Endothelial cell of umbilical vein (primary cell): Measurements from ENCODE around the gene CMTM2. TPM values are rescaled to one million over a fixed set of nuclear protein-coding genes. Genes with fewer than 3 reads are reported as not detected.
A peak's percentile ranks its signal among the peaks of the same experiment; 100 is the strongest.

Experiments used
- BruUV-seq: library from RNA; stranded (reverse); fragments of 400-500 nt; replicated peaks from 2 replicates; lab custom pipeline; 2021; lab: Mats Ljungman, UMichigan
- CTCF ChIA-PET: fragments of 300-600, 350-600 bp; sonication (Branson Sonifier 250); formaldehyde crosslinking; loops from one replicate; lab custom pipeline; 2021; ENCODE audit warnings: antibody characterized with exemption, inconsistent platforms; lab: Charles Lee
- POLR2A ChIA-PET: fragments of 300-600, 350-600 bp; sonication (Branson Sonifier 250); formaldehyde crosslinking; loops from one replicate; lab custom pipeline; 2021; ENCODE audit warnings: antibody characterized with exemption, inconsistent platforms; lab: Charles Lee
- DNase-seq: peaks from one replicate; pipeline ENCODE4 v3.0.0-alpha.2; 2011; ENCODE audit warnings: low read depth, low spot score
- FAIRE-seq: peaks from 2 replicates; lab custom pipeline; 2011; peaks lifted over from hg19 to GRCh38; lab: Jason Lieb, UNC
- H2AFZ ChIP-seq: 2 replicates; pipeline ENCODE4 v1.6.0; 2012; ENCODE audit warnings: low read depth, low read length, control low read depth, inconsistent platforms
- H3K27ac ChIP-seq: 2 replicates; pipeline ENCODE4 v1.5.1; 2011; ENCODE audit warnings: low read depth, mild to moderate bottlenecking, control low read depth, low read length, moderate library complexity; ENCODE audit not compliant: insufficient read depth
- H3K27me3 ChIP-seq, 2 experiments: 2 replicates each; pipeline versions ENCODE4 v1.6.0 to v1.6.1; 2011; ENCODE audit warnings: low read length in 2 of 2, mixed read lengths in 1 of 2; ENCODE audit not compliant: control insufficient read depth in 2 of 2, insufficient read depth in 2 of 2
- H3K36me3 ChIP-seq, 2 experiments: 2 replicates in 1 of 2; 3 replicates in 1 of 2; pipeline ENCODE4 v1.5.1; 2011; ENCODE audit warnings: low read length in 2 of 2, mild to moderate bottlenecking in 1 of 2, moderate library complexity in 1 of 2; ENCODE audit not compliant: control insufficient read depth in 2 of 2, insufficient read depth in 2 of 2; ENCODE audit errors: extremely low read depth in 1 of 2
- H3K4me1 ChIP-seq: 3 replicates; pipeline ENCODE4 v1.5.1; 2011; ENCODE audit warnings: mild to moderate bottlenecking, low read length; ENCODE audit not compliant: control insufficient read depth, insufficient read depth; ENCODE audit errors: extremely low read depth
- H3K4me2 ChIP-seq: 2 replicates; pipeline ENCODE4 v1.6.1; 2011; ENCODE audit warnings: low read length, control low read depth, mixed read lengths; ENCODE audit not compliant: insufficient read depth
- H3K4me3 ChIP-seq, 3 experiments: fragments of 200-600 bp in 1 of 3; sonication (generic), shearing (Covaris generic) in 1 of 3; replicated peaks in 1 of 3; 2 replicates each; pipeline ENCODE4 v1.5.1; 2011 to 2016; ENCODE audit warnings: control low read depth in 3 of 3, low read length in 3 of 3, mild to moderate bottlenecking in 2 of 3, inconsistent platforms in 1 of 3, low read depth in 1 of 3, moderate library complexity in 1 of 3; ENCODE audit not compliant: insufficient read depth in 1 of 3
- H3K79me2 ChIP-seq: 2 replicates; pipeline ENCODE4 v1.6.0; 2012; ENCODE audit warnings: low read length, inconsistent platforms; ENCODE audit not compliant: control insufficient read depth, insufficient read depth
- H3K9ac ChIP-seq: replicated peaks from 2 replicates; pipeline ENCODE3; 2011; ENCODE audit warnings: low read length, control low read depth; ENCODE audit not compliant: insufficient read depth; ENCODE audit errors: extremely low read depth
- H3K9me1 ChIP-seq: replicated peaks from 3 replicates; pipeline ENCODE4 v1.6.0; 2011; ENCODE audit warnings: mild to moderate bottlenecking, low read length; ENCODE audit not compliant: control insufficient read depth, insufficient read depth; ENCODE audit errors: extremely low read depth
- H3K9me3 ChIP-seq: replicated peaks from 2 replicates; pipeline ENCODE4 v1.5.1; 2012; ENCODE audit warnings: low read length, inconsistent platforms; ENCODE audit not compliant: control insufficient read depth, insufficient read depth
- H4K20me1 ChIP-seq: replicated peaks from 2 replicates; pipeline ENCODE3; 2011; ENCODE audit warnings: mild to moderate bottlenecking, low read length; ENCODE audit not compliant: control insufficient read depth, insufficient read depth; ENCODE audit errors: extremely low read depth
- EZH2 ChIP-seq: IDR thresholded peaks from 2 replicates; pipeline ENCODE4 v1.6.1; 2012; ENCODE audit warnings: borderline replicate concordance, low read depth, mild to moderate bottlenecking, moderate library complexity, low read length, inconsistent platforms; ENCODE audit not compliant: severe bottlenecking
- FOS ChIP-seq: IDR thresholded peaks from 2 replicates; pipeline ENCODE4 v1.6.1; 2011; ENCODE audit warnings: mild to moderate bottlenecking, low read length, moderate library complexity, borderline replicate concordance; ENCODE audit not compliant: insufficient read depth
- GATA2 ChIP-seq: IDR thresholded peaks from 2 replicates; pipeline ENCODE4 v1.7.0; 2011; ENCODE audit warnings: low read depth, mild to moderate bottlenecking, moderate library complexity, mixed read lengths, low read length; ENCODE audit not compliant: insufficient read length, insufficient read depth
- JUN ChIP-seq: IDR thresholded peaks from 2 replicates; pipeline ENCODE4 v1.6.1; 2011; ENCODE audit warnings: borderline replicate concordance, low read depth; ENCODE audit not compliant: insufficient read length, insufficient read depth
- MYC ChIP-seq: IDR thresholded peaks from one replicate; pipeline ENCODE4 v1.6.1; 2011; ENCODE audit warnings: mild to moderate bottlenecking, low read depth, low read length
- POLR2A ChIP-seq: IDR thresholded peaks from 2 replicates; pipeline ENCODE4 v1.6.1; 2012; ENCODE audit warnings: low read depth, mild to moderate bottlenecking, control low read depth, low read length
- POLR2AphosphoS5 ChIP-seq: IDR thresholded peaks from 2 replicates; pipeline ENCODE4 v1.6.1; 2012; ENCODE audit warnings: low read depth, mild to moderate bottlenecking, control low read depth, low read length, moderate library complexity; ENCODE audit not compliant: insufficient read depth
- dilution Hi-C: fragments of 300-500 bp; cut with MboI; formaldehyde crosslinking; loops from one replicate; pipeline ENCODE4 v1.15.0; 2019; ENCODE audit warnings: low sequenced_read_pairs; ENCODE audit not compliant: extremely low pct_ligation_motif_present
- intact Hi-C: fragments of 100-400 bp; cut with micrococcal nuclease; formaldehyde crosslinking; loops from one replicate; pipeline ENCODE4 v1.10.0; 2022
- polyA plus RNA-seq, 4 experiments: library from polyadenylated mRNA; depleted of rRNA in 3 of 4; stranded (reverse) in 3 of 4; unstranded in 1 of 4; fragments of >200 nt; gene quantifications; 2 replicates each; pipeline versions ENCODE4 v1.2.1 to v1.2.3, GENCODE V29; 2011 to 2012; ENCODE audit warnings: missing spikeins in 1 of 4
- total RNA-seq: library from RNA; stranded (reverse); gene quantifications from 2 replicates; pipeline ENCODE4 v1.2.3, GENCODE V29; 2021
- TF ChIP-seq, protein P1 (sequence below), 2 donors: IDR thresholded peaks; 1 replicate in 1 of 2; 2 replicates in 1 of 2; pipeline ENCODE4 v1.5.1; 2011; ENCODE audit warnings: low read length in 2 of 2, mild to moderate bottlenecking in 2 of 2, moderate library complexity in 2 of 2, control low read depth in 1 of 2, inconsistent platforms in 1 of 2, low read depth in 1 of 2; ENCODE audit not compliant: insufficient read depth in 1 of 2; ENCODE audit errors: extremely low read depth in 1 of 2
- TF ChIP-seq, protein P2 (sequence below): IDR thresholded peaks from 2 replicates; pipeline ENCODE4 v1.6.1; 2011; ENCODE audit not compliant: insufficient read depth, insufficient read length

The CMTM2 gene
- total and polyA plus RNA-seq, 2 donors (not counting 3 experiments of a cell fraction or from before 2014, with no cell fraction given), result not detected

DNA sequence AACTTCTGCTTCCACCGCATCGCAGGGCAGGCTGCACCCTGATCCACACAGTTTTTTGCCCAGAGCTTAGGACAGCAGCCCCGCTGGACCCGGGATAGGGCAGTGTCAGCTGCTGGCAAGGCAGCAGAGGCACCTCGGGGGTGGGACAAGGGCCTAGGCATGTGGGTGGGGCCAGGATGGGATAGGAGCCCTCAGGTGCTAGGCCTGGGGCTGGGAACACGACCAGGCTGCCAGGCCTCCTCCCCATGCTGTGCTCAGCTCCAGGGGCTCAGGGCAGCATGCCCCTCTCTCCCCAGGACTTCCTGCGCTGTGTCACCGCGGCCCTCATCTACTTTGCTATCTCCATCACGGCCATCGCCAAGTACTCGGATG lies 29.9 kb downstream of the CMTM2 start:
- Histone ChIP-seq H4K20me1 (no peaks in the 10 kb centered on the region), H3K79me2 (peaks cover 30% of the 10 kb centered on the region), H3K9me1 (no peaks in the 10 kb centered on the region), H3K4me1 (peaks cover 12% of the 10 kb centered on the region), H3K4me2 (no peak overlapping the region), H3K9me3 (no peaks in the 10 kb centered on the region), H2AFZ (no peak overlapping the region), H3K4me3 (no peak overlapping the region), H3K27ac (peak overlapping the region; percentile 28), H3K9ac (no peak overlapping the region), H3K36me3 (peaks cover 20 to 38% of the 10 kb centered on the region in 2 experiments), H3K27me3 (no peaks in the 10 kb centered on the region)
- no peak for FAIRE-seq
- DNase-seq, result no peak
- intact Hi-C loops (loop anchor here (5.0 kb wide), 2 partner anchors 53 to 133 kb away; no protein-coding TSS in a partner anchor), dilution Hi-C loops (no loop called here)
- BruUV-seq, result no TSS peak
- ChIA-PET CTCF (interaction anchor here (0.6 to 6.3 kb wide), 75 partner anchors 9 to 317 kb away, joined by 3 to 171 read pairs (median 5); partner anchors contain the start of genes CKLF, CMTM4, DYNC1LI2 and NAE1), POLR2A (no interaction called here)
- TF ChIP-seq MYC, result no peak
- TF ChIP-seq GATA2, result no peak
- TF ChIP-seq, protein P1, sequence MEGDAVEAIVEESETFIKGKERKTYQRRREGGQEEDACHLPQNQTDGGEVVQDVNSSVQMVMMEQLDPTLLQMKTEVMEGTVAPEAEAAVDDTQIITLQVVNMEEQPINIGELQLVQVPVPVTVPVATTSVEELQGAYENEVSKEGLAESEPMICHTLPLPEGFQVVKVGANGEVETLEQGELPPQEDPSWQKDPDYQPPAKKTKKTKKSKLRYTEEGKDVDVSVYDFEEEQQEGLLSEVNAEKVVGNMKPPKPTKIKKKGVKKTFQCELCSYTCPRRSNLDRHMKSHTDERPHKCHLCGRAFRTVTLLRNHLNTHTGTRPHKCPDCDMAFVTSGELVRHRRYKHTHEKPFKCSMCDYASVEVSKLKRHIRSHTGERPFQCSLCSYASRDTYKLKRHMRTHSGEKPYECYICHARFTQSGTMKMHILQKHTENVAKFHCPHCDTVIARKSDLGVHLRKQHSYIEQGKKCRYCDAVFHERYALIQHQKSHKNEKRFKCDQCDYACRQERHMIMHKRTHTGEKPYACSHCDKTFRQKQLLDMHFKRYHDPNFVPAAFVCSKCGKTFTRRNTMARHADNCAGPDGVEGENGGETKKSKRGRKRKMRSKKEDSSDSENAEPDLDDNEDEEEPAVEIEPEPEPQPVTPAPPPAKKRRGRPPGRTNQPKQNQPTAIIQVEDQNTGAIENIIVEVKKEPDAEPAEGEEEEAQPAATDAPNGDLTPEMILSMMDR (IDR thresholded peaks at IDR 0.05; ENCODE audit: extremely low read depth in 1 of 2, insufficient read depth in 1 of 2, low read depth in 1 of 2, low read length in 2 of 2), result no peak
- no peak for TF ChIP-seq POLR2A
- no peak for TF ChIP-seq FOS
- TF ChIP-seq, protein P2, sequence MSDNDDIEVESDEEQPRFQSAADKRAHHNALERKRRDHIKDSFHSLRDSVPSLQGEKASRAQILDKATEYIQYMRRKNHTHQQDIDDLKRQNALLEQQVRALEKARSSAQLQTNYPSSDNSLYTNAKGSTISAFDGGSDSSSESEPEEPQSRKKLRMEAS, result no peak
- no peak for TF ChIP-seq EZH2
- TF ChIP-seq JUN, result no peak
- no peak for TF ChIP-seq POLR2AphosphoS5
